ENCODE measurements around the gene MUSTN1.

Gene MUSTN1

GRCh38 chr3:52857133-52857532 is 22.3 kb upstream of the MUSTN1 start:
- Histone ChIP-seq H3K36me3 (replicated peaks; ENCODE audit: insufficient read depth, low read length) (no peaks in the 10 kb centered on the region), H3K27ac (ENCODE audit: low read length) (no peak overlapping the region), H3K4me2 (ENCODE audit: low read depth, low read length) (no peak overlapping the region), H4K20me1 (ENCODE audit: insufficient read depth, low read length) (no peaks in the 10 kb centered on the region), H3K4me1 (ENCODE audit: low read length) (no peaks in the 10 kb centered on the region), H2AFZ (ENCODE audit: low read length) (no peak overlapping the region), H3K9me2 (replicated peaks; ENCODE audit: insufficient read depth, low read length) (no peaks in the 10 kb centered on the region), H3K9ac (ENCODE audit: low read length) (no peak overlapping the region), H3K27me3 (replicated peaks; ENCODE audit: insufficient read depth, low read length) (no peaks in the 10 kb centered on the region), H3K9me3 (replicated peaks; ENCODE audit: insufficient read depth, low read length) (no peaks in the 10 kb centered on the region), H3F3A (ENCODE audit: insufficient read depth, low read length) (no peaks in the 10 kb centered on the region), H3K4me3 (ENCODE audit: low read length) (no peak overlapping the region), H3K79me2 (ENCODE audit: low read length) (no peaks in the 10 kb centered on the region)
- DNase-seq, result no peak
- no peak for TF ChIP-seq EZH2phosphoT487 (IDR thresholded peaks at IDR 0.05; ENCODE audit: low read length)
- TF ChIP-seq EZH2 (optimal IDR thresholded peaks at IDR 0.05; ENCODE audit: low read depth, low read length), result no peak
- TF ChIP-seq, protein P1, sequence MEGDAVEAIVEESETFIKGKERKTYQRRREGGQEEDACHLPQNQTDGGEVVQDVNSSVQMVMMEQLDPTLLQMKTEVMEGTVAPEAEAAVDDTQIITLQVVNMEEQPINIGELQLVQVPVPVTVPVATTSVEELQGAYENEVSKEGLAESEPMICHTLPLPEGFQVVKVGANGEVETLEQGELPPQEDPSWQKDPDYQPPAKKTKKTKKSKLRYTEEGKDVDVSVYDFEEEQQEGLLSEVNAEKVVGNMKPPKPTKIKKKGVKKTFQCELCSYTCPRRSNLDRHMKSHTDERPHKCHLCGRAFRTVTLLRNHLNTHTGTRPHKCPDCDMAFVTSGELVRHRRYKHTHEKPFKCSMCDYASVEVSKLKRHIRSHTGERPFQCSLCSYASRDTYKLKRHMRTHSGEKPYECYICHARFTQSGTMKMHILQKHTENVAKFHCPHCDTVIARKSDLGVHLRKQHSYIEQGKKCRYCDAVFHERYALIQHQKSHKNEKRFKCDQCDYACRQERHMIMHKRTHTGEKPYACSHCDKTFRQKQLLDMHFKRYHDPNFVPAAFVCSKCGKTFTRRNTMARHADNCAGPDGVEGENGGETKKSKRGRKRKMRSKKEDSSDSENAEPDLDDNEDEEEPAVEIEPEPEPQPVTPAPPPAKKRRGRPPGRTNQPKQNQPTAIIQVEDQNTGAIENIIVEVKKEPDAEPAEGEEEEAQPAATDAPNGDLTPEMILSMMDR (IDR thresholded peaks at IDR 0.05; ENCODE audit: low read length), result no peak

GRCh38 chr3:52856666-52857065 is 21.8 kb upstream of the MUSTN1 start:
- TF ChIP-seq, protein P1 (IDR thresholded peaks at IDR 0.05; ENCODE audit: low read length), result no peak
- TF ChIP-seq EZH2phosphoT487 (IDR thresholded peaks at IDR 0.05; ENCODE audit: low read length) (no peak), EZH2 (optimal IDR thresholded peaks at IDR 0.05; ENCODE audit: low read depth, low read length) (no peak)
- Histone ChIP-seq H3K9me3 (replicated peaks; ENCODE audit: insufficient read depth, low read length) (no peaks in the 10 kb centered on the region), H3K9me2 (replicated peaks; ENCODE audit: insufficient read depth, low read length) (no peaks in the 10 kb centered on the region), H3K4me2 (ENCODE audit: low read depth, low read length) (no peak overlapping the region), H3F3A (ENCODE audit: insufficient read depth, low read length) (no peaks in the 10 kb centered on the region), H3K36me3 (replicated peaks; ENCODE audit: insufficient read depth, low read length) (no peaks in the 10 kb centered on the region), H3K9ac (ENCODE audit: low read length) (no peak overlapping the region), H3K27me3 (replicated peaks; ENCODE audit: insufficient read depth, low read length) (no peaks in the 10 kb centered on the region), H3K79me2 (ENCODE audit: low read length) (no peaks in the 10 kb centered on the region), H3K27ac (ENCODE audit: low read length) (no peak overlapping the region), H2AFZ (ENCODE audit: low read length) (no peak overlapping the region), H3K4me1 (ENCODE audit: low read length) (no peaks in the 10 kb centered on the region), H3K4me3 (ENCODE audit: low read length) (no peak overlapping the region), H4K20me1 (ENCODE audit: insufficient read depth, low read length) (no peaks in the 10 kb centered on the region)
- no peak for DNase-seq

DNA sequence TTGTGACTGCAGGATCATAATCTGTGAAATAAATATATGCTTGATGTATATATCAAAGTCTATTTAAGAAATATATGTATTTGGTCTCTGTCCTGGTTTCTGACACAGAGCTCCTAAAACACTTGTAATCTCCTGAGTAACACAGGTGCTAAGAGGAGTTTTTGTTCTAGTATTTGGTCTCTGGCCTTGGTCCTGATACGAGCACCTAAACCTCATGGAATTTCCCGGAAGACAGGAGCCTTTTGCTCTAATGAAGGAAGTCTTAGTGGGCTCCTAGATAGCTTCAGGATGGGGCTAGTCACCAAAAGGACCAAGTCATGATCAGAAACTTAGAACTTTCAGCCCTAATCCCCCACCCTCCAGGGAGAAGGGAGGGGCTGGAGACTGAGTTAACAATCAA is 19.2 kb upstream of the MUSTN1 start:
- Histone ChIP-seq H3F3A (ENCODE audit: insufficient read depth, low read length) (no peaks in the 10 kb centered on the region), H3K4me1 (ENCODE audit: low read length) (no peaks in the 10 kb centered on the region), H3K9me2 (replicated peaks; ENCODE audit: insufficient read depth, low read length) (no peaks in the 10 kb centered on the region), H3K9ac (ENCODE audit: low read length) (no peak overlapping the region), H3K79me2 (ENCODE audit: low read length) (no peaks in the 10 kb centered on the region), H3K36me3 (replicated peaks; ENCODE audit: insufficient read depth, low read length) (no peaks in the 10 kb centered on the region), H3K27me3 (replicated peaks; ENCODE audit: insufficient read depth, low read length) (no peaks in the 10 kb centered on the region), H3K4me3 (ENCODE audit: low read length) (no peak overlapping the region), H2AFZ (ENCODE audit: low read length) (no peak overlapping the region), H4K20me1 (ENCODE audit: insufficient read depth, low read length) (no peaks in the 10 kb centered on the region), H3K27ac (ENCODE audit: low read length) (no peak overlapping the region), H3K4me2 (ENCODE audit: low read depth, low read length) (no peak overlapping the region), H3K9me3 (replicated peaks; ENCODE audit: insufficient read depth, low read length) (no peaks in the 10 kb centered on the region)
- no peak for TF ChIP-seq EZH2phosphoT487 (IDR thresholded peaks at IDR 0.05; ENCODE audit: low read length)
- TF ChIP-seq, protein P1 (IDR thresholded peaks at IDR 0.05; ENCODE audit: low read length), result no peak
- no peak for TF ChIP-seq EZH2 (optimal IDR thresholded peaks at IDR 0.05; ENCODE audit: low read depth, low read length)
- DNase-seq, result no peak
